HepG2 (cell line): ENCODE results near the gene NOCT. TPM values are rescaled to one million over a fixed set of nuclear protein-coding genes. Genes with fewer than 3 reads are reported as not detected.
A peak's percentile ranks its signal among the peaks of the same experiment; 100 is the strongest.

ENCODE experiments used
- DMAP1 ChIP-seq: IDR thresholded peaks from 2 replicates; pipeline ENCODE4 v1.6.1; 2016
- ISL2 ChIP-seq: sonication (generic); formaldehyde crosslinking; IDR thresholded peaks from 2 replicates; pipeline ENCODE4 v1.5.0; 2020; ENCODE audit warnings: missing genetic modification reagents
- KDM6A ChIP-seq: IDR thresholded peaks from 2 replicates; pipeline ENCODE4 v1.6.1; 2016; ENCODE audit warnings: low read depth
- KLF11 ChIP-seq: IDR thresholded peaks from 2 replicates; pipeline ENCODE4 v1.6.1; 2016; ENCODE audit warnings: missing compliant biosample characterization
- MBNL3 ChIP-seq: fragments of 250-450 bp; sonication (Bioruptor Pico); conservative IDR thresholded peaks from 2 replicates; pipeline ENCODE4 v1.8.0; 2022; ENCODE audit warnings: mild to moderate bottlenecking, inconsistent platforms
- REPIN1 ChIP-seq: sonication (generic); formaldehyde crosslinking; IDR thresholded peaks from 2 replicates; pipeline ENCODE4 v1.8.0; 2022; ENCODE audit warnings: missing genetic modification reagents, low read depth, mild to moderate bottlenecking, borderline replicate concordance
- RNF2 ChIP-seq: fragments of 450-650 bp; conservative IDR thresholded peaks from 2 replicates; pipeline ENCODE4 v1.6.1; 2016; ENCODE audit warnings: low read depth
- U2AF1 ChIP-seq: fragments of 200-400 bp; formaldehyde crosslinking; optimal IDR thresholded peaks from 2 replicates; pipeline ENCODE3; 2017; ENCODE audit warnings: mild to moderate bottlenecking, low read depth, low read length
- ZKSCAN8 ChIP-seq: IDR thresholded peaks from 2 replicates; pipeline ENCODE4 v1.6.1; 2016; ENCODE audit warnings: borderline replicate concordance, missing genetic modification reagents, missing compliant biosample characterization
- ZNF607 ChIP-seq: sonication (generic); formaldehyde crosslinking; IDR thresholded peaks from 2 replicates; pipeline ENCODE4 v1.5.1; 2020; ENCODE audit warnings: missing genetic modification reagents, mild to moderate bottlenecking, borderline replicate concordance
- polyA plus RNA-seq, 8 experiments: library from polyadenylated mRNA; depleted of rRNA in 3 of 8; stranded (reverse) in 7 of 8; unstranded in 1 of 8; fragments of >200 nt; fragmentation: Illumina TruSeq in 4 of 8; extraction: Trizol in 4 of 8; gene quantifications; 2 replicates each; pipeline versions ENCODE4 v1.2.1 to v1.2.3, GENCODE V29; 2011 to 2016; ENCODE audit warnings: low read depth in 4 of 8, missing spikeins in 1 of 8, mixed read lengths in 1 of 8; ENCODE audit not compliant: insufficient read depth in 1 of 8
- total RNA-seq, 5 experiments: library from RNA; depleted of rRNA; stranded (reverse); fragments of >200 nt; fragmentation: Illumina TruSeq; extraction: Trizol; gene quantifications; 2 replicates each; pipeline ENCODE4 v1.2.3, GENCODE V29; 2016; ENCODE audit warnings: low read depth in 1 of 5
- TF ChIP-seq, protein P1 (sequence below): sonication (generic); formaldehyde crosslinking; IDR thresholded peaks from 2 replicates; pipeline ENCODE4 v1.4.0; 2020; ENCODE audit warnings: mild to moderate bottlenecking, low read depth, missing genetic modification reagents
- TF ChIP-seq, protein P2 (sequence below): sonication (generic); formaldehyde crosslinking; IDR thresholded peaks from 2 replicates; pipeline ENCODE4 v1.4.0; 2020; ENCODE audit warnings: missing genetic modification reagents, borderline replicate concordance
- TF ChIP-seq, protein P3 (sequence below): sonication (generic); formaldehyde crosslinking; IDR thresholded peaks from 2 replicates; pipeline ENCODE4 v1.4.0; 2020; ENCODE audit warnings: missing genetic modification reagents, borderline replicate concordance
- TF ChIP-seq, protein P4 (sequence below): IDR thresholded peaks from 2 replicates; pipeline ENCODE4 v1.6.1; 2016; ENCODE audit warnings: missing compliant biosample characterization, missing genetic modification reagents, borderline replicate concordance
- TF ChIP-seq, protein P5 (sequence below): sonication (generic); formaldehyde crosslinking; IDR thresholded peaks from 2 replicates; pipeline ENCODE4 v1.4.0; 2020; ENCODE audit warnings: missing genetic modification reagents

The NOCT gene
- total and polyA plus RNA-seq, 2 of the 13 experiments (the other 11 are each of a cell fraction or from before 2014, with no cell fraction given), result 3.6 to 13.1 TPM

DNA sequence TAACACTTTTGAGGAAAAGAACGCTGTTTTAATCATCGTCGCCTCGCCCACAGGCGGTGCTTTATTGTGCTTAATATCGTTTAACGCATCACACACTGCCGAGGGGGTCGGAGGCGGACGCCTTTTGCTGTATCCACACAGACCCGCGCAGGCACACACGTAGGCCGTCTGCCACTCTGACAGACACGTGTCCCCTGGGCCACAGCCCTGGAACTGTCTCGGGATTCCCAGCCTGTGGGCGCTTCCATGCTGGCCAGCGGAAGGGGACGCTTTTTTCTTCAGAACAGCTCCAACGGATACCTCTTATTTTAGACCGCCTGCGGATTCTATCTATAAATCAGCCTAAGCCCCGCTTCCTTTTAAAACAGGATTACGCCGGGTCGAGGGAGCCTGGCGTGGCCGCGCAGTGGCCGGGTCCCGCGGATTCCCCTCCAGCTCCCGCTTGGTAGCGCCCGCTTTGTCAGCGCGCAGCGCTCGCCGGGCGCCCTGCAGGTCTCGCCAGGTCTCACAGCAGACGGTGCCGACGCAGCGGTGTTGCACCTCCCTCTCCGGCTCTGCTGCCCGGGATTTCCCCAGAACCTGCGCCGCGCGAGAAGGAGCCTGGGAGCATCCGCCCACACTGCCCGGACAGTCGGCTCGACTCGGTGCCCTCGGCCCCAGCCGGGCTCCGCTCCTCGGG lies at the start of gene NOCT (continued):
- TF ChIP-seq KDM6A (CRISPR knock-in tag) (no peak), KLF11 (CRISPR knock-in tag) (no peak), RNF2 (peak; percentile 46; the same call in 1 of the 2 replicates), ZNF607 (CRISPR knock-in tag) (peak; percentile 84; the same call in 1 of the 2 replicates), U2AF1 (no peak), REPIN1 (CRISPR knock-in tag) (no peak), MBNL3 (CRISPR knock-in tag) (no peak), ZKSCAN8 (CRISPR knock-in tag) (no peak), DMAP1 (CRISPR knock-in tag) (peak; percentile 81), ISL2 (CRISPR knock-in tag) (peak; percentile 36; the same call in 1 of the 2 replicates)
- TF ChIP-seq, protein P1, sequence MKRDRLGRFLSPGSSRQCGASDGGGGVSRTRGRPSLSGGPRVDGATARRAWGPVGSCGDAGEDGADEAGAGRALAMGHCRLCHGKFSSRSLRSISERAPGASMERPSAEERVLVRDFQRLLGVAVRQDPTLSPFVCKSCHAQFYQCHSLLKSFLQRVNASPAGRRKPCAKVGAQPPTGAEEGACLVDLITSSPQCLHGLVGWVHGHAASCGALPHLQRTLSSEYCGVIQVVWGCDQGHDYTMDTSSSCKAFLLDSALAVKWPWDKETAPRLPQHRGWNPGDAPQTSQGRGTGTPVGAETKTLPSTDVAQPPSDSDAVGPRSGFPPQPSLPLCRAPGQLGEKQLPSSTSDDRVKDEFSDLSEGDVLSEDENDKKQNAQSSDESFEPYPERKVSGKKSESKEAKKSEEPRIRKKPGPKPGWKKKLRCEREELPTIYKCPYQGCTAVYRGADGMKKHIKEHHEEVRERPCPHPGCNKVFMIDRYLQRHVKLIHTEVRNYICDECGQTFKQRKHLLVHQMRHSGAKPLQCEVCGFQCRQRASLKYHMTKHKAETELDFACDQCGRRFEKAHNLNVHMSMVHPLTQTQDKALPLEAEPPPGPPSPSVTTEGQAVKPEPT (CRISPR knock-in tag), result no peak
- TF ChIP-seq, protein P2, sequence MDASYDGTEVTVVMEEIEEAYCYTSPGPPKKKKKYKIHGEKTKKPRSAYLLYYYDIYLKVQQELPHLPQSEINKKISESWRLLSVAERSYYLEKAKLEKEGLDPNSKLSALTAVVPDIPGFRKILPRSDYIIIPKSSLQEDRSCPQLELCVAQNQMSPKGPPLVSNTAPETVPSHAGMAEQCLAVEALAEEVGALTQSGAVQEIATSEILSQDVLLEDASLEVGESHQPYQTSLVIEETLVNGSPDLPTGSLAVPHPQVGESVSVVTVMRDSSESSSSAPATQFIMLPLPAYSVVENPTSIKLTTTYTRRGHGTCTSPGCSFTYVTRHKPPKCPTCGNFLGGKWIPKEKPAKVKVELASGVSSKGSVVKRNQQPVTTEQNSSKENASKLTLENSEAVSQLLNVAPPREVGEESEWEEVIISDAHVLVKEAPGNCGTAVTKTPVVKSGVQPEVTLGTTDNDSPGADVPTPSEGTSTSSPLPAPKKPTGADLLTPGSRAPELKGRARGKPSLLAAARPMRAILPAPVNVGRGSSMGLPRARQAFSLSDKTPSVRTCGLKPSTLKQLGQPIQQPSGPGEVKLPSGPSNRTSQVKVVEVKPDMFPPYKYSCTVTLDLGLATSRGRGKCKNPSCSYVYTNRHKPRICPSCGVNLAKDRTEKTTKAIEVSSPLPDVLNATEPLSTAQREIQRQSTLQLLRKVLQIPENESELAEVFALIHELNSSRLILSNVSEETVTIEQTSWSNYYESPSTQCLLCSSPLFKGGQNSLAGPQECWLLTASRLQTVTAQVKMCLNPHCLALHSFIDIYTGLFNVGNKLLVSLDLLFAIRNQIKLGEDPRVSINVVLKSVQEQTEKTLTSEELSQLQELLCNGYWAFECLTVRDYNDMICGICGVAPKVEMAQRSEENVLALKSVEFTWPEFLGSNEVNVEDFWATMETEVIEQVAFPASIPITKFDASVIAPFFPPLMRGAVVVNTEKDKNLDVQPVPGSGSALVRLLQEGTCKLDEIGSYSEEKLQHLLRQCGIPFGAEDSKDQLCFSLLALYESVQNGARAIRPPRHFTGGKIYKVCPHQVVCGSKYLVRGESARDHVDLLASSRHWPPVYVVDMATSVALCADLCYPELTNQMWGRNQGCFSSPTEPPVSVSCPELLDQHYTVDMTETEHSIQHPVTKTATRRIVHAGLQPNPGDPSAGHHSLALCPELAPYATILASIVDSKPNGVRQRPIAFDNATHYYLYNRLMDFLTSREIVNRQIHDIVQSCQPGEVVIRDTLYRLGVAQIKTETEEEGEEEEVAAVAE (CRISPR knock-in tag), result peak; percentile 4; the same call in 1 of the 2 replicates
- TF ChIP-seq, protein P3, sequence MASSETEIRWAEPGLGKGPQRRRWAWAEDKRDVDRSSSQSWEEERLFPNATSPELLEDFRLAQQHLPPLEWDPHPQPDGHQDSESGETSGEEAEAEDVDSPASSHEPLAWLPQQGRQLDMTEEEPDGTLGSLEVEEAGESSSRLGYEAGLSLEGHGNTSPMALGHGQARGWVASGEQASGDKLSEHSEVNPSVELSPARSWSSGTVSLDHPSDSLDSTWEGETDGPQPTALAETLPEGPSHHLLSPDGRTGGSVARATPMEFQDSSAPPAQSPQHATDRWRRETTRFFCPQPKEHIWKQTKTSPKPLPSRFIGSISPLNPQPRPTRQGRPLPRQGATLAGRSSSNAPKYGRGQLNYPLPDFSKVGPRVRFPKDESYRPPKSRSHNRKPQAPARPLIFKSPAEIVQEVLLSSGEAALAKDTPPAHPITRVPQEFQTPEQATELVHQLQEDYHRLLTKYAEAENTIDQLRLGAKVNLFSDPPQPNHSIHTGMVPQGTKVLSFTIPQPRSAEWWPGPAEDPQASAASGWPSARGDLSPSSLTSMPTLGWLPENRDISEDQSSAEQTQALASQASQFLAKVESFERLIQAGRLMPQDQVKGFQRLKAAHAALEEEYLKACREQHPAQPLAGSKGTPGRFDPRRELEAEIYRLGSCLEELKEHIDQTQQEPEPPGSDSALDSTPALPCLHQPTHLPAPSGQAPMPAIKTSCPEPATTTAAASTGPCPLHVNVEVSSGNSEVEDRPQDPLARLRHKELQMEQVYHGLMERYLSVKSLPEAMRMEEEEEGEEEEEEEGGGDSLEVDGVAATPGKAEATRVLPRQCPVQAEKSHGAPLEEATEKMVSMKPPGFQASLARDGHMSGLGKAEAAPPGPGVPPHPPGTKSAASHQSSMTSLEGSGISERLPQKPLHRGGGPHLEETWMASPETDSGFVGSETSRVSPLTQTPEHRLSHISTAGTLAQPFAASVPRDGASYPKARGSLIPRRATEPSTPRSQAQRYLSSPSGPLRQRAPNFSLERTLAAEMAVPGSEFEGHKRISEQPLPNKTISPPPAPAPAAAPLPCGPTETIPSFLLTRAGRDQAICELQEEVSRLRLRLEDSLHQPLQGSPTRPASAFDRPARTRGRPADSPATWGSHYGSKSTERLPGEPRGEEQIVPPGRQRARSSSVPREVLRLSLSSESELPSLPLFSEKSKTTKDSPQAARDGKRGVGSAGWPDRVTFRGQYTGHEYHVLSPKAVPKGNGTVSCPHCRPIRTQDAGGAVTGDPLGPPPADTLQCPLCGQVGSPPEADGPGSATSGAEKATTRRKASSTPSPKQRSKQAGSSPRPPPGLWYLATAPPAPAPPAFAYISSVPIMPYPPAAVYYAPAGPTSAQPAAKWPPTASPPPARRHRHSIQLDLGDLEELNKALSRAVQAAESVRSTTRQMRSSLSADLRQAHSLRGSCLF, result no peak; the same call in 1 of the 2 replicates
- TF ChIP-seq, protein P4, sequence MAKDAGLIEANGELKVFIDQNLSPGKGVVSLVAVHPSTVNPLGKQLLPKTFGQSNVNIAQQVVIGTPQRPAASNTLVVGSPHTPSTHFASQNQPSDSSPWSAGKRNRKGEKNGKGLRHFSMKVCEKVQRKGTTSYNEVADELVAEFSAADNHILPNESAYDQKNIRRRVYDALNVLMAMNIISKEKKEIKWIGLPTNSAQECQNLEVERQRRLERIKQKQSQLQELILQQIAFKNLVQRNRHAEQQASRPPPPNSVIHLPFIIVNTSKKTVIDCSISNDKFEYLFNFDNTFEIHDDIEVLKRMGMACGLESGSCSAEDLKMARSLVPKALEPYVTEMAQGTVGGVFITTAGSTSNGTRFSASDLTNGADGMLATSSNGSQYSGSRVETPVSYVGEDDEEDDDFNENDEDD (CRISPR knock-in tag), result peak; percentile 73; the same call in 1 of the 2 replicates
- TF ChIP-seq, protein P5, sequence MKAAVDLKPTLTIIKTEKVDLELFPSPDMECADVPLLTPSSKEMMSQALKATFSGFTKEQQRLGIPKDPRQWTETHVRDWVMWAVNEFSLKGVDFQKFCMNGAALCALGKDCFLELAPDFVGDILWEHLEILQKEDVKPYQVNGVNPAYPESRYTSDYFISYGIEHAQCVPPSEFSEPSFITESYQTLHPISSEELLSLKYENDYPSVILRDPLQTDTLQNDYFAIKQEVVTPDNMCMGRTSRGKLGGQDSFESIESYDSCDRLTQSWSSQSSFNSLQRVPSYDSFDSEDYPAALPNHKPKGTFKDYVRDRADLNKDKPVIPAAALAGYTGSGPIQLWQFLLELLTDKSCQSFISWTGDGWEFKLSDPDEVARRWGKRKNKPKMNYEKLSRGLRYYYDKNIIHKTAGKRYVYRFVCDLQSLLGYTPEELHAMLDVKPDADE (CRISPR knock-in tag), result peak; percentile 40; the same call in 1 of the 2 replicates
